ENCODE data around the gene BAIAP2.

Gene BAIAP2

DNA sequence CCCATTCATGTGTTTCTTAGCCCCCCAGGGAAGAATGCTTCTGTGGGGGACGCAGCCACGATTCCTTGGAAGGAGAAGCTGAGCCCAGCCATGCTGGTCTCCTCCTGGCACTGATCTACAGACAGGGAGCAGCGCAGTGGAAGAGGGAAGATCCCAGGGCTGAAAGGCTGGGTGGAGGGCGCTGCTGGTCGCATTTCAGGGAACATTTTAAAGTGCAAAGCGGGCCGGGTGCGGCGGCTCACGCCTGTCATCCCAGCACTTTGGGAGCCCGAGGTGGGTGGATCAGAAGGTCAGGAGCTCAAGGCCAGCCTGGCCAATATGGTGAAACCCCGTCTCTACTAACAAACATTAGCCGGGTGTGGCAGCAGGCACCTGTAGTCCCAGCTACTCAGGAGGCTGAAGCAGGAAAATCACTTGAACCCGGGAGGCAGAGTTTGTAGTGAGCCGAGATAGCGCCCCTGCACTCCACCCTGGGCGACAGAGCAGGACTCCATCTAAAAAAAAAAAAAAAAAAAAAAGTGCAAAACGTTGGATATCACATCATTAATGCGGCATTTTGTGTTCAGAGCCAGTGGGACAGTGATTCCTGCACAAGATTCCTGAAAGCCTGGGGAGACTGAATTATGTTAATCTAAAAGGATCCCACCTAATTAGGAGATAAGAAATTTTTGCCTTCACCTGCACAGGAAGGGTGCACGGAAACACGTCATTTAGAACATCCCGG, 43.9 kb upstream of the BAIAP2 start:
- Histone ChIP-seq H3K36me3 (peaks cover 20% of the 10 kb centered on the region), H3K4me3 (ENCODE audit: low read depth, low read length) (peak overlapping the region; percentile 46), H3K27me3 (ENCODE audit: insufficient read depth, low read depth, severe bottlenecking) (no peaks in the 10 kb centered on the region), H3K27ac (peak overlapping the region; percentile 63), H3K9me3 (ENCODE audit: severe bottlenecking) (peaks cover 3% of the 10 kb centered on the region)
- no peak for DNase-seq
- TF ChIP-seq CTCF (IDR thresholded peaks at IDR 0.05; ENCODE audit: low read depth, low read length), result no peak

DNA sequence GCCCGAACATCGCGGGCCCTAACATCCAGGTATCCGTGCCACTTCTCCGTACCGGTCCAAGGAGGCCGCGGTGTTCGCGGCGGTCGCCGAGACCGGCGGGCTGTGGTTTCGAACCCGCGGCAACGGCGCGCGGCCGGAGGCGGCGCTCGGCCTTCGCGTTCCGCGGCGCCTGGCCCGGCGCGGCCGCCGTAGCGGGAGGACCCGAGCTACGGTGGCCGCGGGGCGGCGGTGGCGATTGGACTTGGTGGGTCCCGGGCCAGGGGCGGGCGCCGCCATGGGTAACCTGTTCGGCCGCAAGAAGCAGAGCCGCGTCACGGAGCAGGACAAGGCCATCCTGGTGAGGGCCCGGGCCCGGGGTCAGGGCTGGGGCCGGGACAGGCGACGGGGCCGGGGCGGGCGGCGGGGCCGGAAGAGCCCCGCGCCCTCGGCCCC, 43.3 kb upstream of the BAIAP2 start, which contains the start of gene CHMP6:
Gene CHMP6, plus strand, starts transcription at position 197 of the 432 bp plus-strand sequence. Its CDS starts 78 bp downstream, at position 275.
- Histone ChIP-seq H3K9me3 (ENCODE audit: severe bottlenecking) (no peaks in the 10 kb centered on the region), H3K36me3 (peaks cover 26% of the 10 kb centered on the region), H3K27me3 (ENCODE audit: insufficient read depth, low read depth, severe bottlenecking) (no peaks in the 10 kb centered on the region), H3K4me3 (ENCODE audit: low read depth, low read length) (peak within 1 kb of the TSS; percentile 46), H3K27ac (peak within 1 kb of the TSS; percentile 63)
- DNase-seq, result peak; percentile 85
- TF ChIP-seq CTCF (IDR thresholded peaks at IDR 0.05; ENCODE audit: low read depth, low read length), result peak; percentile 38

DNA sequence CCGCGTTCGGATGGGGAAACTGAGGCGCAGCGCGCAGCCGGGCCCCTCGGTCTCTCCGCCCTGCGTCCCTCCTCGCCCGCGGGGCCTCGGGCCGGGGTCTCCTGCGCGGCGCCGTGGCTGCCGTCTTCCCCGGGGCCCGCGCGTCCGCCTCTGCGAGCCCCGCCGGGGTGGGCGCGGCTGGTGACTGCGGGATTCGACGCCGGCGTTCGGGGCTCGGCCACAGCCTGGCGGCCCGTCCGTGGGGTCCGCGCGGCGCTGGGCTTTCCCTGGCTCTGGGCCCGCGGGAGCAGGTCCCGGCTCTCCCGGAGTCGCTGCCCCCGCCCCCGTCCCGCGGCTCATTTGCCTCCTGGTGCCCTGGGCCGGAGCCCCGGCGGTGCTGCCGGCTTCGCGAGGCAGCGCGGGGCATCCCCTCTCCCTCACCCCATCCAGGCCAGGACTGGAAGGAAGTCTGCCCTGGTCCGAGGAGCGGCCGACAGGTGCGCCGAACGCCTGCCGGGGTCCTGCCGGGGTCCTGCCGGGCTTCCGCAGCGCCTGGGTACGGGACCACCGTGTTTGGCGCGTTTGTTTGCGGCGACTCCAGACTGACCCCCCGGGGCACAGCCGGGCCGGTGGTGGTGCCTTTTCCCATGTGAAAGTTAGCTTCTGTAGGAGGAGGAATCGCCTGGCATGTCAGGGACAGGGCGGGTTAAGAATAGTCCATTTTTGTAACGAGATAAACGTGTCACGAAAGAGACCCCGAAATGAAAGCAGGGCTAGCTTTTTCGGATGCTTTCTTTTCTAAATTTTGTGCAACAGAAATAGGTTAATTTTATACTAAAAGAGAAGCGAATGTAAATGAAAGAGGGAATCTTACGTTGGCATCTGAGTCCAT, 42.6 kb upstream of the BAIAP2 start:
- no peak for DNase-seq
- peak overlapping the region; percentile 63 for H3K27ac ChIP-seq

GRCh38 chr17:80992948-80993624, 41.9 kb upstream of the BAIAP2 start:
- H3K4me3 ChIP-seq (ENCODE audit: low read depth, low read length), result peak overlapping the region; percentile 46
- DNase-seq, result peak; percentile 81
- peak overlapping the region; percentile 47 for H3K27ac ChIP-seq
- no peaks in the 10 kb centered on the region for H3K9me3 ChIP-seq (ENCODE audit: severe bottlenecking)
- H3K36me3 ChIP-seq, result peaks cover 40% of the 10 kb centered on the region
- no peak for TF ChIP-seq CTCF (IDR thresholded peaks at IDR 0.05; ENCODE audit: low read depth, low read length)
- H3K27me3 ChIP-seq (ENCODE audit: insufficient read depth, low read depth, severe bottlenecking), result no peaks in the 10 kb centered on the region

More for the DNA sequence above, 42.6 kb upstream of the BAIAP2 start:
- H3K36me3 ChIP-seq, result peaks cover 33% of the 10 kb centered on the region
- H3K4me3 ChIP-seq (ENCODE audit: low read depth, low read length), result peak overlapping the region; percentile 46
- H3K27me3 ChIP-seq (ENCODE audit: insufficient read depth, low read depth, severe bottlenecking), result no peaks in the 10 kb centered on the region
- H3K9me3 ChIP-seq (ENCODE audit: severe bottlenecking), result no peaks in the 10 kb centered on the region
- no peak for TF ChIP-seq CTCF (IDR thresholded peaks at IDR 0.05; ENCODE audit: low read depth, low read length)

DNA sequence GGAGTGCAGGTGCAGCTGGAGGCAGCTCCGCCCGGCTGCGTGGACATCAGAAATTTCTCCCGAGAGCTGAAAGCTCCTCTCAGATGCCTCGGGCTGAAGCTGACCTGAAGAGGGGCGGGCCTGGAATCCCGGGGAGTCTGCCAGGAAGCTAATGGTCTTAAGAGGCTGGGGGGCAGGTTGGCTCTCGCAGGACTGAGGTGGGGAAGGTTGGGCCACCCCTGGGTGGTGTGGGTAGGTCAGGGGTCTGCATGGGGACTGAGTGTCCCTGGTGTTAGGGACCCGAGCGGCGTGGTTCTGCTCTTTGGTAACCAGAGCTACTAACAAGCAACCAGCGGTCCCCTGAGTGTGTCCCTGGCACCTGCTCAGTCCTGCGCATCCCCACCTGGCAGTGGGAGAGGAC, 39.8 kb upstream of the BAIAP2 start:
- Histone ChIP-seq H3K27me3 (ENCODE audit: insufficient read depth, low read depth, severe bottlenecking) (no peaks in the 10 kb centered on the region), H3K4me3 (ENCODE audit: low read depth, low read length) (no peak overlapping the region), H3K27ac (no peak overlapping the region), H3K9me3 (ENCODE audit: severe bottlenecking) (no peaks in the 10 kb centered on the region), H3K36me3 (peaks cover 61% of the 10 kb centered on the region)
- DNase-seq, result no peak
- TF ChIP-seq CTCF (IDR thresholded peaks at IDR 0.05; ENCODE audit: low read depth, low read length), result no peak

All from WERI-Rb-1 (cell line).